H9 (cell line): ENCODE measurements around the gene KCNK5. TPM values are rescaled to one million over a fixed set of nuclear protein-coding genes. Genes with fewer than 3 reads are reported as not detected.

Experiments used
- DNase-seq: peaks from one replicate; pipeline ENCODE4 v3.0.0-alpha.2; 2017
- H2AFZ ChIP-seq: one replicate; pipeline ENCODE4 v1.6.1; 2013; ENCODE audit warnings: mild to moderate bottlenecking, low read length, control low read depth, moderate library complexity
- H2AK5ac ChIP-seq: 2 replicates; pipeline ENCODE4 v1.6.1; 2013; ENCODE audit warnings: low read length, control low read depth, mixed read lengths; ENCODE audit not compliant: insufficient read length
- H2BK120ac ChIP-seq: one replicate; pipeline ENCODE4 v1.6.1; 2013; ENCODE audit warnings: low read depth, mild to moderate bottlenecking, low read length, control low read depth, inconsistent platforms; ENCODE audit not compliant: poor library complexity, severe bottlenecking
- H2BK12ac ChIP-seq: 2 replicates; pipeline ENCODE4 v1.6.1; 2013; ENCODE audit warnings: low read length, control low read depth, mixed read lengths, low read depth; ENCODE audit not compliant: insufficient read length
- H2BK15ac ChIP-seq: 2 replicates; pipeline ENCODE4 v1.6.1; 2013; ENCODE audit warnings: low read depth, low read length, control low read depth
- H2BK20ac ChIP-seq: one replicate; pipeline ENCODE4 v1.6.1; 2013; ENCODE audit warnings: low read depth, mild to moderate bottlenecking, low read length, control low read depth, inconsistent platforms; ENCODE audit not compliant: poor library complexity, severe bottlenecking
- H2BK5ac ChIP-seq: 2 replicates; pipeline ENCODE4 v1.6.1; 2013; ENCODE audit warnings: low read length, control low read depth, mixed read lengths; ENCODE audit not compliant: insufficient read length
- H3K14ac ChIP-seq: 2 replicates; pipeline ENCODE4 v1.6.1; 2013; ENCODE audit warnings: low read length, control low read depth; ENCODE audit not compliant: insufficient read depth
- H3K18ac ChIP-seq: 2 replicates; pipeline ENCODE4 v1.6.1; 2013; ENCODE audit warnings: low read depth, mild to moderate bottlenecking, mixed read lengths, low read length, control low read depth; ENCODE audit not compliant: insufficient read length
- H3K23ac ChIP-seq: 2 replicates; pipeline ENCODE4 v1.6.1; 2013; ENCODE audit warnings: low read length, control low read depth, mixed read lengths, low read depth; ENCODE audit not compliant: insufficient read length
- H3K23me2 ChIP-seq: 2 replicates; pipeline ENCODE4 v1.6.1; 2013; ENCODE audit warnings: low read depth, mild to moderate bottlenecking, mixed read lengths, low read length, control low read depth; ENCODE audit not compliant: insufficient read length, poor library complexity, severe bottlenecking
- H3K27ac ChIP-seq: 2 replicates; pipeline ENCODE4 v1.5.1; 2013; ENCODE audit warnings: low read length, control low read depth, mixed read lengths, low read depth; ENCODE audit not compliant: insufficient read length
- H3K27me3 ChIP-seq: 2 replicates; pipeline ENCODE4 v1.6.1; 2013; ENCODE audit warnings: low read length, control low read depth, inconsistent platforms; ENCODE audit not compliant: insufficient read depth
- H3K4ac ChIP-seq: 2 replicates; pipeline ENCODE4 v1.6.1; 2013; ENCODE audit warnings: low read depth, mild to moderate bottlenecking, control low read depth, inconsistent platforms, low read length, moderate library complexity
- H3K4me1 ChIP-seq: 2 replicates; pipeline ENCODE4 v1.6.1; 2013; ENCODE audit warnings: low read length, control low read depth, inconsistent platforms; ENCODE audit not compliant: insufficient read depth
- H3K4me2 ChIP-seq: 2 replicates; pipeline ENCODE4 v1.6.1; 2013; ENCODE audit warnings: low read length, control low read depth, mixed read lengths; ENCODE audit not compliant: insufficient read length, insufficient read depth
- H3K56ac ChIP-seq: 2 replicates; pipeline ENCODE4 v1.6.1; 2013; ENCODE audit warnings: low read depth, mild to moderate bottlenecking, mixed read lengths, low read length, control low read depth; ENCODE audit not compliant: insufficient read length
- H3K79me1 ChIP-seq: 2 replicates; pipeline ENCODE4 v1.6.1; 2013; ENCODE audit warnings: low read depth, mild to moderate bottlenecking, moderate library complexity, low read length, control low read depth, inconsistent platforms; ENCODE audit not compliant: insufficient read depth, poor library complexity, severe bottlenecking
- H3K79me2 ChIP-seq: 2 replicates; pipeline ENCODE4 v1.6.1; 2013; ENCODE audit warnings: low read length, control low read depth, inconsistent platforms; ENCODE audit not compliant: insufficient read depth
- H3K9ac ChIP-seq: 2 replicates; pipeline ENCODE4 v1.6.1; 2013; ENCODE audit warnings: low read length, control low read depth, mixed read lengths; ENCODE audit not compliant: insufficient read length; ENCODE audit errors: extremely low read depth
- H3K9me3 ChIP-seq: one replicate; pipeline ENCODE4 v1.6.1; 2013; ENCODE audit warnings: low read depth, low read length, inconsistent platforms; ENCODE audit not compliant: control insufficient read depth
- H3T11ph ChIP-seq: one replicate; pipeline ENCODE4 v1.6.1; 2013; ENCODE audit warnings: mild to moderate bottlenecking, low read length, control low read depth, inconsistent platforms
- H4K20me1 ChIP-seq: one replicate; pipeline ENCODE4 v1.6.1; 2013; ENCODE audit not compliant: control insufficient read depth, insufficient read length, insufficient read depth
- H4K5ac ChIP-seq: 2 replicates; pipeline ENCODE4 v1.6.1; 2013; ENCODE audit warnings: low read depth, mild to moderate bottlenecking, mixed read lengths, low read length, control low read depth; ENCODE audit not compliant: insufficient read length
- H4K8ac ChIP-seq: replicated peaks from 2 replicates; pipeline ENCODE4 v1.6.1; 2013; ENCODE audit warnings: low read length, control low read depth, mixed read lengths, low read depth; ENCODE audit not compliant: insufficient read length
- H4K91ac ChIP-seq: 2 replicates; pipeline ENCODE4 v1.6.1; 2013; ENCODE audit warnings: low read depth, mild to moderate bottlenecking, moderate library complexity, mixed read lengths, low read length, control low read depth; ENCODE audit not compliant: insufficient read length
- H3K27ac Mint-ChIP-seq, 3 experiments: 2 replicates in 2 of 3; 3 replicates in 1 of 3; pipeline ENCODE4 v1.8.0; 2020 to 2021; ENCODE audit warnings: mixed read lengths in 3 of 3, mild to moderate bottlenecking in 1 of 3, moderate library complexity in 1 of 3
- H3K27me3 Mint-ChIP-seq: 2 replicates; pipeline ENCODE4 v1.8.0; 2021; ENCODE audit warnings: low read depth, mild to moderate bottlenecking, moderate library complexity, mixed read lengths
- H3K36me3 Mint-ChIP-seq, 3 experiments: 2 replicates in 2 of 3; 3 replicates in 1 of 3; pipeline ENCODE4 v1.8.0; 2020 to 2021; ENCODE audit warnings: low read depth in 3 of 3, mixed read lengths in 3 of 3; ENCODE audit not compliant: insufficient read depth in 1 of 3
- H3K4me1 Mint-ChIP-seq, 2 experiments: 2 replicates each; pipeline ENCODE4 v1.8.0; 2020; ENCODE audit warnings: mixed read lengths in 2 of 2
- H3K4me3 Mint-ChIP-seq, 2 experiments: 2 replicates in 1 of 2; 3 replicates in 1 of 2; pipeline ENCODE4 v1.8.0; 2020 to 2021; ENCODE audit warnings: mild to moderate bottlenecking in 2 of 2, mixed read lengths in 2 of 2, moderate library complexity in 1 of 2
- H3K9me3 Mint-ChIP-seq, 2 experiments: 2 replicates in 1 of 2; 3 replicates in 1 of 2; pipeline ENCODE4 v1.8.0; 2020; ENCODE audit warnings: mild to moderate bottlenecking in 2 of 2, mixed read lengths in 2 of 2, moderate library complexity in 1 of 2
- CTCF ChIP-seq: fragments of 200-600 bp; sonication (generic); conservative IDR thresholded peaks from 3 replicates; pipeline ENCODE4 v1.8.0; 2021; ENCODE audit warnings: antibody characterized with exemption, mild to moderate bottlenecking
- WGBS: extraction: QIAGEN DNeasy Blood & Tissue Kit; methylation state at CpG from one replicate; pipeline ENCODE4 v1.1.7; 2013; ENCODE audit warnings: missing lambda C conversion rate, low lambda C conversion rate, mixed read lengths; ENCODE audit not compliant: insufficient read length; ENCODE audit errors: extremely low coverage; 5-methylcytosine and 5-hydroxymethylcytosine counted together
- total RNA-seq: library from RNA; stranded (reverse); gene quantifications from 2 replicates; pipeline ENCODE4 v1.2.1, GENCODE V29; 2021

Gene KCNK5
- total RNA-seq, 1 experiment from 2014 or later: 30.0 TPM

GRCh38 chr6:39167321-39167720 is 62.0 kb downstream of the KCNK5 start:
- no peak overlapping the region for H3K4me3 Mint-ChIP-seq
- Histone ChIP-seq H3K27ac (no peak overlapping the region), H4K8ac (no peak overlapping the region), H4K91ac (no peak overlapping the region), H3K79me1 (no peaks in the 10 kb centered on the region), H2BK15ac (no peak overlapping the region), H2BK20ac (no peak overlapping the region), H4K5ac (no peak overlapping the region), H2BK120ac (no peak overlapping the region), H3K23me2 (no peaks in the 10 kb centered on the region), H3K14ac (no peak overlapping the region; the same call in 1 of the 2 replicates), H2AK5ac (no peak overlapping the region), H2BK12ac (no peak overlapping the region), H3K4me2 (no peak overlapping the region), H3K27me3 (no peaks in the 10 kb centered on the region; the same call in 1 of the 2 replicates), H2AFZ (no peak overlapping the region), H3T11ph (no peak overlapping the region), H3K4me1 (no peaks in the 10 kb centered on the region), H2BK5ac (no peak overlapping the region), H3K56ac (no peak overlapping the region), H3K4ac (no peak overlapping the region), H4K20me1 (no peaks in the 10 kb centered on the region), H3K23ac (no peak overlapping the region), H3K9ac (no peak overlapping the region), H3K79me2 (no peaks in the 10 kb centered on the region), H3K9me3 (peaks cover 11% of the 10 kb centered on the region), H3K18ac (no peak overlapping the region)
- H3K4me1 Mint-ChIP-seq: peaks cover 5% of the 10 kb centered on the region in 2 experiments; a peak in 2 of 4 replicates
- no peak for TF ChIP-seq CTCF
- no peak overlapping the region for H3K27ac Mint-ChIP-seq
- peaks cover 6% of the 10 kb centered on the region for H3K27me3 Mint-ChIP-seq
- H3K9me3 Mint-ChIP-seq: peaks cover 5 to 6% of the 10 kb centered on the region in 2 experiments; a peak in 3 of 5 replicates
- H3K36me3 Mint-ChIP-seq: peaks cover 5 to 7% (median 7%) of the 10 kb centered on the region in 3 experiments; a peak in 5 of 7 replicates
- no CpG with 5 or more reads among the region's 5 CpGs for WGBS
- no peak for DNase-seq
